Skeletal muscle cell (primary cell): Measurements from ENCODE around the gene CYP4F8.
"Not testable (repeated sequence)": the region's sequence is repeated elsewhere in the genome, so short reads cannot be mapped to it uniquely, and the experiment has no call there.

Experiments used
- DNase-seq: peaks from one replicate; pipeline ENCODE4 v3.0.0-alpha.2; 2010; ENCODE audit warnings: low read depth
- H3K4me3 ChIP-seq: 2 replicates; pipeline ENCODE4 v1.5.1; 2011; ENCODE audit warnings: low read depth, mild to moderate bottlenecking, control low read depth, low read length, moderate library complexity

Gene CYP4F8

GRCh38 chr19:15641901-15642491, 27.0 kb downstream of the CYP4F8 start:
- no peak for DNase-seq
- H3K4me3 ChIP-seq: no peak overlapping the region

DNA sequence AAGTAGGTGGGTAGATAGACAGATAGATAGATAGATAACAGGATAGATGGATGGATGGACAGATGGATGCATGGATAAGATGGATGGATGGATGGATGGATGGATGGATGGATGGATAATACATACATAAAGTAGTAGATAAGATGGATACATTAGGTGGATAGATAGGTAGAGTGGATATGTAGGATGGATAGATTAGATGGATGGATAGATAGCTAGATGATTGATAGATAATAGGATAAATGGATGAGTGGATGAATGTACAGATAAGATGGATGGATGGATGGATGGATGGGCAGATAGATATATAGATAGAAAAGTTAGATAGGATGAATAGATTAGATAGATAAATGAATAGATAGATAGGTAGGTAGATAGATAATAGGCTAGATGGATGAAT, 27.8 kb downstream of the CYP4F8 start:
- H3K4me3 ChIP-seq: no peak overlapping the region
- no peak for DNase-seq

DNA sequence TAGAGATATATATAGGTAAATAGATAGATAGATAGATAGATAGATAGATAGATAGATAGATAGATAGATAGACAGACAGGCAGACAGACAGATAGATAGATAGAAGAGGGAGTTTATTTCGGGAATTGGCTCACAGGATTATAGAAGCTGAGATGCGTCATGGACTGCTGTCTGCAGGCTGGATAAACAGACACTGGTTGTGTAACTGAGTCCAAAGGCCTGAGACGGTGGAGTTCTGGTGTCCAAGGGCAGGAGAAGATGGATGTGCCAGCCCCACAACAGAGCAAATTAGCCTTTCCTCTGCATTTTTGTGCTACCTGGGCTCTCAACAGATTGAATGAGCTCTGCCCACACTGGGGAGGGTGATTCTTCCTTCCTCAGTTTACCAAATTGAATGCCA, 28.4 kb downstream of the CYP4F8 start:
- DNase-seq: no peak
- no peak overlapping the region for H3K4me3 ChIP-seq

- DNase-seq: no peak
- H3K4me3 ChIP-seq: no peak overlapping the region
Observed at GRCh38 chr19:15644066-15644741, 29.2 kb downstream of the CYP4F8 start.

- no peak for DNase-seq
- no peak overlapping the region for H3K4me3 ChIP-seq
Observed at GRCh38 chr19:15644816-15645215, 29.8 kb downstream of the CYP4F8 start.

DNA sequence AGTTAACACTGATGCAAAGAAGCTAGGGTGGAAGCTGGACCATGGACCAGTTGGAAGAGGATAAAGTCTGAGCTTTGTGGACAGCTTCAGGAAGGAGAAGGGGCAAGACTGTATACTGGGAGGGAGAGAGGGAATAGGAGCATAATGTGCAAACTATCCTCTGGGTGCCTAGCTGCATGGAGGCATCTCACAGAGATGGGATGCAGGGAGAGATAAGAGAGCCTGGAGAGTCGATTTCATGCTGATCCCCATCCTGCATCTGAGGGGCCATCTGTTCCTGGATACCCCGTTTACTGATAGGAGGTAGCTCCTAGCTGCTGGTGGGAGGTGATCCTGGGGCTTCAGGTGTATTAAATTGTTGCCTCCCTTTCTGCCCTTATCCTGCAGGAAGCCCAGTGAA, 34.5 kb downstream of the CYP4F8 start:
- H3K4me3 ChIP-seq: no peak overlapping the region
- DNase-seq: no peak

DNA sequence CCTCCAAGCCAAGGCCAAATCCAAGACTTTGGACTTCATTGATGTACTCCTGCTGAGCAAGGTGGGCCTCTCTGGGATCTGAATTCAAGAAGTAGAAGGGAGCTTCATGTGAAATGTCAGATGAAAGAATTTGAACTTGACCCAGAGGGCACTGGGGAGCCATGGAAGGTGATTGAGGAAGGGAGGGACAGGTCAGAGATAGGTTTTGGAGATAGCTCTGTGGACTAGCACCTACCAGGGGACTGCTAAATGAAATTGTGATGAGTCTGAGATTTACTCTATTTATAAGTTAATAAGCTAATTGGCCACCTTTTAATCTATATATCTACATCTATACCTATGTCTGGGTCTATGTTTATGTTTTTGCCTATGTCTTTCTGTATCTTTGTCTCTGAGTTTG, 35.1 kb downstream of the CYP4F8 start:
- not testable (repeated sequence) for H3K4me3 ChIP-seq, DNase-seq

GRCh38 chr19:15651791-15652190, 36.8 kb downstream of the CYP4F8 start:
- DNase-seq: no peak
- H3K4me3 ChIP-seq: no peak overlapping the region

DNA sequence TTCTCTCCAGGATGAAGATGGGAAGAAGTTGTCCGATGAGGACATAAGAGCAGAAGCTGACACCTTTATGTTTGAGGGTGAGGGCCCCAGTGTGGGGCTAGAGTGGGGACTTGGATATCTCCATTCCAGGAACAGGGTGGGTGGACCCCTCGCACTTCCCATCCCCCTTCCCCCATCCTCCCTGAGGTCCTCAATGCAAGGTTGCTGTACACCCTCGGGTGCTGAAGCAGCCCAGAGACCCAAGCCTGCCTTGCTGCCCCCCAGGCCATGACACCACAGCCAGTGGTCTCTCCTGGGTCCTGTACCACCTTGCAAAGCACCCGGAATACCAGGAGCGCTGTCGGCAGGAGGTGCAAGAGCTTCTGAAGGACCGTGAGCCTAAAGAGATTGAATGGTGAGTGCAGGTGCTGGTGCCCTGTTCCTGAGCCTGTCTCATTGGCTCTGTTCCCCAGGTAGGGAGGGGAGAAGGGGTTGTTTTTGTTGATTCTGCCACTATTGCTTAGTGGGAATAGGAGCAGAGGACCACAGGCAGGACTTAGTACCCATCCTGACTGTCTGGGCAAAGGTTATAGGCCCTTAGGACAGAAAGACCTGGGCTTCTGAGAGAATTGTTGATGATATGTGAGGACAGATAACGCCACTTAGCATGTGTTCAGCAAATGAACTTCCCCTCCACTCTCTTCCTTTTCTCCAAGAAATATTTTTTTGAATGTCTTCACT, 37.7 kb downstream of the CYP4F8 start:
- no peak for DNase-seq
- no peak overlapping the region for H3K4me3 ChIP-seq

- no peak for DNase-seq
- H3K4me3 ChIP-seq: no peak overlapping the region
Observed at GRCh38 chr19:15656467-15656866, 41.4 kb downstream of the CYP4F8 start.

DNA sequence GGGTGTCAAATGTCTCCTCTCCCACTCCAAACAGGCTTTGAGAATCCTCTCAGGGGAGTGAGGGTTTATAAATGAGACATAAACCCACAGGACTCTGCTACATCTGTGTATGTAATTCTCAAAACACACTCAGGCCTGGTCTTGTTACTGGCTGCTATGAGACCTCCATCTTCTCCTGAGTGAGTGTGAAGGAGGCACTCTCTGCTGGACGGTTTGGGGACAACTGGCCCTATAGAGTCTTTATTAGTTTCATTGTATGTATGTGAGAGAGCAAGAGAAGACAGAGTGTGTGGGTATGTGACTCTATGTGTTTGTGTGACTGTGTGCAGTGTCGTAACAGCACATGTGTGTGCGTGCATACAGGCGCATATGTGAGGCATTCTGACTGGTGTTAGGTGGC, 48.2 kb downstream of the CYP4F8 start:
- H3K4me3 ChIP-seq: no peak overlapping the region

GRCh38 chr19:15666186-15666585, 51.2 kb downstream of the CYP4F8 start:
- DNase-seq: no peak
- H3K4me3 ChIP-seq: no peak overlapping the region

More for the DNA sequence above, 48.2 kb downstream of the CYP4F8 start:
- no peak for DNase-seq

GRCh38 chr19:15666883-15667282, 51.9 kb downstream of the CYP4F8 start:
- DNase-seq: no peak
- H3K4me3 ChIP-seq: no peak overlapping the region

DNA sequence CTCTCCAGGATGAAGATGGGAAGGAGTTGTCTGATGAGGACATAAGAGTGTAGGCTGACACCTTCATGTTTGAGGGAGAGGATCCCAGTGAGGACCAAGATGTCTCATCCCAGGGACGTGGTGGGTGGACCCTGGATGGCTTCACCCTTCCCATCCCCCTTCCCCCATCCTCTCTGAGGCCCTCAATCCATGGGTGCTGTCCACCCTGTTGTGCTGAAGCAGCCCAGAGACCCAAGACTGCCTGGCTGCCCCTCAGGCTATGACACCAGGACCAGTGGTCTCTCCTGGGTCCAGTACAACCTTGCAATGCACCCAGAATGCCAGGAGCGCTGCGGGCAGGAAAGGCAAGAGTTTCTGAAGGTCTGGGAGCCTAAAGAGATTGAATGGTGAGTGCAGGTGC, 54.4 kb downstream of the CYP4F8 start:
- no peak overlapping the region for H3K4me3 ChIP-seq
- no peak for DNase-seq

DNA sequence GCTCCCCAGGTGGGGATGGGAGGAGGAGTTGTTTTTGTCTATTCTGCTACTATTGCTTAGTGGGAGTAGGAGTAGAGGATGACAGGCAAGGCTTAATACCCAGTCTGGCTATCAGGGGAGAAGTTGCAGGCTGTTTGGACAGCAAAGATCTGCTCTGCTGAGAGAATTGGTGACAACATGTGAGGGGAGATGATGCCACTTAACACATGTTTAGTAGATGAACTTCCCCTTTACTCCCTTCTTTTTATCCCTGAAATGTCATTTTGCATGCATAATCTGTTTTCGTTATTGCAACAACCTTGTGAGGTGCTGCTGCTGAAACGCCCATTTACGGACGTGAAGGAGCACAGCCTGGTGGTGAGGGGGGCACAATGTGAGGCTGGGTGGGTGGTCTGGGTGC, 54.9 kb downstream of the CYP4F8 start:
- H3K4me3 ChIP-seq: no peak overlapping the region
- no peak for DNase-seq

GRCh38 chr19:15671237-15671821, 56.3 kb downstream of the CYP4F8 start:
- DNase-seq: no peak
- no peak overlapping the region for H3K4me3 ChIP-seq

DNA sequence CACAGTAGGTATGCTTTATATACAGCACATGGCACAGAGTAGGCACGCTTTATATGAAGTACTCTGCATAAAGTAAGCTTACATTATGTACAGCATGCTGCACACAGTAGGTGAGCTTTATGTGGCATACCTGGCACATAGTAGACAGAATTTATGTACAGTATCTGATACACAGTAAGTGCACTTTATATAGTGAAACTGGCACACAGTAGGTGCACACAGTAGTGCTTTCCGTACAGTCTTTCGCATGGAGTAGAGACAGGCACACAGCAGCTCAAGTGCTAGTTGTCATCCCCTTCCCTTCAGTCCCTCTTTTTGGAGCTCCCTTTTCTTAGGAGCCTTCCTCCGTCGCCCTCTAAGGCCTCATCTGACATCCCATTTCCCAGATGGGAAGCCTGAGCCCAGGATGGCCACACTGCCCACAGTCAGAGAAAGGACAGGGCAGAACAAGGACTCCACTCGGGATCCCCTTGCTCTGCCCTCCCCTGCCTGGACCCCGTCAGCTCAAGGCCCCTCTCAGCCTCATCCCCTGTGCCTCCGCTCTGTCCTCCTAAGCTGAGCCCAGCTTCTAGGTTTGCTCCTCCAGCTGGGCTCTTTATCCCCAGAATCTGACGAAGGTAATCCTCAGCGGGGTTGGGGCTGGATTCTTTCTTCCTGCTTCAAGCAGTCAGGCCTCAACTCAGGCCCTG, 57.0 kb downstream of the CYP4F8 start:
- DNase-seq: no peak
- no peak overlapping the region for H3K4me3 ChIP-seq

DNA sequence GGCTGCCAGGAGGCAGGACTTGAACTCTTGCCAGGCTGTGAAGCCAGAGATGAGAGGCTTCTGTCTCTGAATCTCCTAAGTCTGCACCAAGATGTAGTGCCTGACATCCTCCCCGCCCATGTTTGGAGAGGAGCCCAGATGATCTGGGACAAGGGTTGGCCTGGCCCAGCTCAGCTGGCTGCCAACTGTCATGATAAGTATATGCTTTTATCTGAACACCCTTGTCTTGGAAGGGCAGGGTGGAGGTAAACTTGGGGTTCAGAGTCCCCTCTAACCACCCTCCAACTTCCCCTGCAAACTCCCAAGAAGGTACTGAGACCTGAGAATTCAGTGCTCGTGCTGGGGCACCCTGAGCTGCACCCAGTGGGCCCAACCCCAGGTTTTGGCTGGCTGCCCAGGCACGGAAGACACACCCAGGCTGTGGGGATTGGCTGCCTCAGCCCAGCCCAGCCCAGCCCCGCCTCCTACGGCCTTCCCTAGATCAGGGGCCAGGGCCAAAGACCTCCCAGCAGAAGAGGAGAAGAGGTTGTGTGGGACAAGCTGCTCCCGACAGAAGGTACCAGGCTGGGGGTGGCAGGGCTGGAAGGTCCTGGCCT, 57.7 kb downstream of the CYP4F8 start, which contains the start of gene CYP4F12:
CYP4F12 (plus strand) TSS at position 508 of the 596 bp plus-strand sequence. CDS start 443 bp downstream, outside the sequence.
- no peak for DNase-seq
- H3K4me3 ChIP-seq: no peak within 1 kb of the TSS

DNA sequence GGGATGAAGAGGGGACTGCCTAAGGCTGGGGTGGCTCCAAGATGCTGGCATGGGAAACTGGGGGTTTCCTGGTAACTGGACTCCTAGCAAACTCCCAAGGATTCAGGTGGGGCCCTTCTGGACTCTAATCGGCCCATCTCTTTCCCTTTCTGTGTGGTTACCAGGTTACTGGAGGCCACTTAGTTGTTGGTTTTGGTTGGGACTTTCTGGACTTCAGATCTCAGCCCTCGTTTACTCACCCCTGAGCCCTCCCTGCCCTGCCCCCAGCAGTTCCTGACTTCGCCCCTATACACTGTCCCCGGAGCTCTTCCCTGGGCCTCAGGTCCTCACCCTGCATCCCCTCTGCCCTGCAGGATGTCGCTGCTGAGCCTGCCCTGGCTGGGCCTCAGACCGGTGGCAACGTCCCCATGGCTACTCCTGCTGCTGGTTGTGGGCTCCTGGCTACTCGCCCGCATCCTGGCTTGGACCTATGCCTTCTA, 58.2 kb downstream of the CYP4F8 start:
- no peak for DNase-seq
- no peak overlapping the region for H3K4me3 ChIP-seq
